Activated CD4-positive, alpha-beta memory T cell treated with anti-CD3 and anti-CD28 coated beads, Interleukin-2, amount 10 ng/mL, durations not matched to agents 7 days and 5 days (primary cell): ENCODE results near the gene SLAIN2. TPM values are rescaled to one million over a fixed set of nuclear protein-coding genes. Genes with fewer than 3 reads are reported as not detected.

Source experiments
- CTCF ChIA-PET: fragments of 350-600 bp; sonication (Branson Sonifier 250); formaldehyde crosslinking; loops from one replicate; lab custom pipeline; 2021; ENCODE audit warnings: antibody characterized with exemption, inconsistent platforms; lab: Charles Lee
- POLR2A ChIA-PET: fragments of 350-600 bp; sonication (Branson Sonifier 250); formaldehyde crosslinking; loops from one replicate; lab custom pipeline; 2021; ENCODE audit warnings: antibody characterized with exemption; lab: Charles Lee
- DNase-seq: peaks from one replicate; pipeline ENCODE4 v3.0.0-alpha.2; 2020
- H3K27ac Mint-ChIP-seq: one replicate; pipeline ENCODE4 v1.8.0; 2021; ENCODE audit warnings: mild to moderate bottlenecking, mixed read lengths
- H3K27me3 Mint-ChIP-seq: one replicate; pipeline ENCODE4 v1.8.0; 2021; ENCODE audit warnings: mixed read lengths
- H3K36me3 Mint-ChIP-seq: one replicate; pipeline ENCODE4 v1.8.0; 2021; ENCODE audit warnings: low read depth, mixed read lengths
- H3K4me1 Mint-ChIP-seq: one replicate; pipeline ENCODE4 v1.8.0; 2021; ENCODE audit warnings: mixed read lengths
- H3K4me3 Mint-ChIP-seq: one replicate; pipeline ENCODE4 v1.8.0; 2021; ENCODE audit warnings: mild to moderate bottlenecking, mixed read lengths
- H3K9me3 Mint-ChIP-seq: one replicate; pipeline ENCODE4 v1.8.0; 2021; ENCODE audit warnings: mixed read lengths
- total RNA-seq, 2 experiments: library from RNA; stranded (reverse); gene quantifications; one replicate each; pipeline ENCODE4 v1.2.3, GENCODE V29; 2021

SLAIN2 gene
- total RNA-seq, 2 experiments from 2014 or later: 62.4 to 66.2 TPM

DNA sequence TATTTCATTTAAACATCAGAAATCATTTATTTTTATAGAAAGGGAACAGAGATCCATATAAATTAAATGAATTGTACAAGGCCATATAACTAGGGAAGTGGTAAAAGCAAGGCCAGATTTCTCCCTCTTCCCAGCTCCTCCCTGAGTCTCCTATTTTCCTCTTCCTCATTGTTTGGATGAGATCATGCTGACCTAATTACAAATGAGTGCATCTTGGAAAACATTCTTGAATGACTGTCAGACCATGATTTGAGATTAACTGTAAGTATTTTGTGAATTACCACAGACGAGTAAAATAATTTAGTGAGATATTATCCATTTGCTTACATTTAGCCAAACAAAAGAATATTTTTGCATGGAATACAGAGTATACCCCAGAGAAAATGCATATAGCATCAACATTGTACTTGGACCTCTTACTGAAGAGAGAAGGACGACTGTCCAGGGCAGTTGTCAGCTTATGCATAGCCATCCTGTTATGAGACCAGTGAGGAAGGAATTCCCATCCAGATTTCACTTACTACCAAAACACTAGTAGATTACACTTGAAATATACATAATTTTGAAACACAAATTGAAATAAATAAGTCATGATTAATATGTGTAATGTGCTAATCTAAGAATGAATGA lies 47.3 kb downstream of the SLAIN2 start:
- H3K27ac Mint-ChIP-seq: no peak overlapping the region
- no peaks in the 10 kb centered on the region for H3K4me1 Mint-ChIP-seq
- no peak overlapping the region for H3K4me3 Mint-ChIP-seq
- peaks cover 23% of the 10 kb centered on the region for H3K36me3 Mint-ChIP-seq
- no peak for DNase-seq
- H3K9me3 Mint-ChIP-seq: no peaks in the 10 kb centered on the region
- H3K27me3 Mint-ChIP-seq: no peaks in the 10 kb centered on the region
- POLR2A ChIA-PET: no interaction called here
- CTCF ChIA-PET: no interaction called here

DNA sequence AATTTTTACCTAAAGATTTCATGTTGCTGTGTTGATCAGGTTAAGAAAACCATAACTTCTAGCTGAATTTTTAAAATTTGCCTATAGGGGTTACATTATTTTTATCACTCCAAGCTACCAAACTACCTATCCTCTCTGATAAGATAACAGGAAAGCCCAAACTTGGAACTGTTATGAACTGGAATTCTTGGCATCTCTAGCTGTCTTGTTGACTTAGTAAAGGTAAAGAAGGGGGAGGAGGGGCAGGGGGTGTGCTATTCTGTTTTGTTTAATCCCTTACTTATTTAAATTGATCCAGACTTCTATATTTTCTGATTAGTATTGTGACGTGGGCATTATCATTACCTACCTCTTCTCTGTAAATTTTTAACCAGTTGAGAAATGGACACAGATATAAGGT lies 54.7 kb downstream of the SLAIN2 start:
- H3K4me3 Mint-ChIP-seq: no peak overlapping the region
- no peak for DNase-seq
- H3K4me1 Mint-ChIP-seq: no peaks in the 10 kb centered on the region
- H3K36me3 Mint-ChIP-seq: peaks cover 49% of the 10 kb centered on the region
- no peaks in the 10 kb centered on the region for H3K27me3 Mint-ChIP-seq
- H3K9me3 Mint-ChIP-seq: no peaks in the 10 kb centered on the region
- POLR2A ChIA-PET: no interaction called here
- CTCF ChIA-PET: no interaction called here
- no peak overlapping the region for H3K27ac Mint-ChIP-seq

DNA sequence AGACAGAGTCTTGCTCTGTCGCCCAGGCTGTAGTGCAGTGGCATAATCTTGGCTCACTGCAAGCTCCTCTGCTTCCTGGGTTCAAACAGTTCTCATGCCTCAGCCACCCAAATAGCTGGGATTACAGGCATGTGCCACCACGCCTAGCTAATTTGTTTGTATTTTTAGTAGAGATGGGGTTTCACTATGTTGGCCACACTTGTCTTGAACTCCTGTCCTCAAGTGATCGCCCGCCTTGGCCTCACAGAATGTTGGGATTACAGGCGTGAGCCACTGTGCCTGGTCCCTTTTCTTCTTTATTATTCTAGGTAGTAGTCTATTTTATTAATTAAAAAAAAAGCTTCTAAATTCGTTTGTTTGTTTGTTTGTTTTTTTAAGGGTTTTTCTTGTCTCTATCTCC lies 59.1 kb downstream of the SLAIN2 start:
- H3K4me1 Mint-ChIP-seq: no peaks in the 10 kb centered on the region
- DNase-seq: no peak
- H3K27ac Mint-ChIP-seq: no peak overlapping the region
- POLR2A ChIA-PET: interaction anchor here (1.3 kb wide), 1 partner anchor 58 kb away, joined by 3 read pairs; no protein-coding TSS in a partner anchor
- H3K36me3 Mint-ChIP-seq: peaks cover 50% of the 10 kb centered on the region
- H3K27me3 Mint-ChIP-seq: no peaks in the 10 kb centered on the region
- CTCF ChIA-PET: no interaction called here
- H3K4me3 Mint-ChIP-seq: no peak overlapping the region
- no peaks in the 10 kb centered on the region for H3K9me3 Mint-ChIP-seq

DNA sequence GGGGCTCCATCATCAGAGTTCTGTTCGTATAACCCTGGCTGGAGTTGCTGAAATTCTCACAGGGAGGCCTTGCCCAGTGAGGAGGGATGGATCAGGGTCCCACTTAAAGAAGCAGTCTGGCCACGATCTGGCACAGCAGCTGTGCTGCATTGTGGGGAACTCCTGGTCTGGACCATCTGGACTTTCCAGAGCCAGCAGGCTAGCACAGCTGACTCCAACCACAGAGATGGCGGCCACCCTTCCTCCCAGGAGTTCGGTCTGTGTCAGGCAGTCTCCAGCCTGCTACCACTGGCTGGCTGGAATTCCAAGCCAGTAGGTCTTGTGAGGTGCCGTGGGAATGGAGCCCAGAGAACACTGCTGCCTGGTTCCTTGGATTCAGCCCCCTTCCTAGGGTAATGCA lies 62.0 kb downstream of the SLAIN2 start:
- no peak for DNase-seq
- H3K36me3 Mint-ChIP-seq: peaks cover 33% of the 10 kb centered on the region
- no peaks in the 10 kb centered on the region for H3K9me3 Mint-ChIP-seq
- no peak overlapping the region for H3K27ac Mint-ChIP-seq
- ChIA-PET POLR2A (no interaction called here), CTCF (no interaction called here)
- no peak overlapping the region for H3K4me3 Mint-ChIP-seq
- no peaks in the 10 kb centered on the region for H3K4me1 Mint-ChIP-seq
- no peaks in the 10 kb centered on the region for H3K27me3 Mint-ChIP-seq

DNA sequence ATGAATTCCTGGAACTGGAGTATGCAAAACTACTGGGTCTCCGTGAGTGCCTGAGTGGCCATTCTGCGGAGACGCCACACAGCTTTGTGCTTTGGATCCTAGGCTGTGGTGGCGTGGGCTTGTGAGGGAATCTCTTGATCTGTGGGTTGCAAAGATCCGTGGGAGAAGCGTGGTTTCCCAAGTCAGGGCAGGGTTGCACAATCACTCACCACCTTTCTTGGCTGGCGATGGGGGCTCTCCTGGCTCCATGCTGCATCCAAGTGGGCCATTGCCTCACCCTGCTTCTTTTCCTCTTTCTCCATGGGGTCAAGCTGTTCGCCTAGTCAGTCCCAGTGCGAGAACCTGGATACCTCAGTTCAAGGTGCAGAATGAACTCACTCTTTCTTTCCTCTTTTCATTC lies 62.5 kb downstream of the SLAIN2 start:
- ChIA-PET CTCF (no interaction called here), POLR2A (no interaction called here)
- no peak overlapping the region for H3K27ac Mint-ChIP-seq
- no peaks in the 10 kb centered on the region for H3K9me3 Mint-ChIP-seq
- H3K4me1 Mint-ChIP-seq: no peaks in the 10 kb centered on the region
- H3K27me3 Mint-ChIP-seq: no peaks in the 10 kb centered on the region
- DNase-seq: no peak
- no peak overlapping the region for H3K4me3 Mint-ChIP-seq
- H3K36me3 Mint-ChIP-seq: peaks cover 30% of the 10 kb centered on the region

DNA sequence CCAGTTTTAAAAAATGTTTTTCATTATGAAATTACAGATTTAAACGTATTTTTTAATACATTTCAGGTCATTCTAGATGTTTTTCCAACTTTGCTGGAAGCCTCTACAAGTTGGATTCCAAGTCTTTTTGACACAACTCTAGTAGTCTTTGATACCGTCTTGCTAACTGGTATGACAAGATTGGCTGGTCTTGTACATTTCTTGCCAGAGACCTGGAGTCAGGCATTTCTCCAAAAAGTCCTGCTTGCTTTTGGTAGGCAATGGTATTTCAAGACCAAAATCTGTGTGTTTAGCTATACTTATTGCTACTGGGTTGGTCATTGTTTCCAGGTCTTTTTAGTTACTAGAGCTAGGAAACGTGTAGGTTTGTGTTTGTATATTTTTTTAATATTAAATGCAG lies 64.6 kb downstream of the SLAIN2 start:
- no peak for DNase-seq
- Mint-ChIP-seq H3K4me3 (no peak overlapping the region), H3K36me3 (peaks cover 20% of the 10 kb centered on the region), H3K27me3 (no peaks in the 10 kb centered on the region), H3K27ac (no peak overlapping the region), H3K9me3 (no peaks in the 10 kb centered on the region), H3K4me1 (no peaks in the 10 kb centered on the region)
- ChIA-PET CTCF (interaction anchor here (0.9 kb wide), 1 partner anchor 20 kb away, joined by 3 read pairs; no protein-coding TSS in a partner anchor), POLR2A (no interaction called here)

DNA sequence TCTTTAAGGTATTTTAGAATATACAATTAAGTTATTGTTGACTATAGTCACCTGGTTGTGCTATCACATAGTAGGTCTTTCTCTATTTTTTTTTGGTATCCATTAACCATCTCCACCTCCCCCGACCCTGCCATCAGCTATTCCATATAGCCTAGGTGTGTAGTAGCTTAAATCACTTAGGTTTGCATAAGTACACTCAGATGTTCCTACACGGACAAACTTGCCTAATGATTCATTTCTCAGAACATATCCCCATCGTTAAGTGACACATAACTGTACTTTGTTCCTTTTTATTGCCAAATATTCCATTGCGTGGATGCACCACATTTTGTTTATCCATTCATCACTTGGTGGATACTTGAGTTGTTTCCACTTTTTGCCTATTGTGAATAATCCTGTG lies 67.9 kb downstream of the SLAIN2 start:
- POLR2A ChIA-PET: no interaction called here
- H3K36me3 Mint-ChIP-seq: peaks cover 17% of the 10 kb centered on the region

DNA sequence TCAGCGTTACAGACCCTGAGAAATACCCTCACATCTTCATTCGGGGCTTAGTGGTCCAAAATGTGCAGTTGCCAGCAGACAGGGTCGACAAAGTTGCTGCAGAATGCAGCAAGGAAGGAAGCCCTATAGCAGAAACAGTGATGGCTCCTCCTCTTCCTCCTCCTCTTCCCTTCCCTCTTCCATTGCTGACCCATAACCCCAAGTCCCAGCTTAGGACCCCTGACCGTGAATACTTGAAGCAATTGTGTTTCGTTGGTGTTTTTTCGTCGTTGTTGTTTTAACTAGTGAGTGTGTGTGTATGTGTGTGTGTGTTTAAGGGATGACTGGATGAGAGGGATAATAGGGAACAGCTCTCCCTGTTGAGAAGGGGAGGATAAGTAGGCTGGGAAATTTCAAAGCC lies 69.5 kb downstream of the SLAIN2 start:
- Mint-ChIP-seq H3K9me3 (no peaks in the 10 kb centered on the region), H3K27ac (no peak overlapping the region), H3K4me3 (no peak overlapping the region), H3K4me1 (no peaks in the 10 kb centered on the region), H3K27me3 (no peaks in the 10 kb centered on the region), H3K36me3 (peaks cover 12% of the 10 kb centered on the region)
- POLR2A ChIA-PET: no interaction called here
- no peak for DNase-seq
- CTCF ChIA-PET: no interaction called here

More for the DNA sequence above, 67.9 kb downstream of the SLAIN2 start:
- no peak overlapping the region for H3K27ac Mint-ChIP-seq
- DNase-seq: no peak
- H3K9me3 Mint-ChIP-seq: no peaks in the 10 kb centered on the region
- H3K4me1 Mint-ChIP-seq: no peaks in the 10 kb centered on the region
- CTCF ChIA-PET: no interaction called here
- no peak overlapping the region for H3K4me3 Mint-ChIP-seq
- H3K27me3 Mint-ChIP-seq: no peaks in the 10 kb centered on the region

DNA sequence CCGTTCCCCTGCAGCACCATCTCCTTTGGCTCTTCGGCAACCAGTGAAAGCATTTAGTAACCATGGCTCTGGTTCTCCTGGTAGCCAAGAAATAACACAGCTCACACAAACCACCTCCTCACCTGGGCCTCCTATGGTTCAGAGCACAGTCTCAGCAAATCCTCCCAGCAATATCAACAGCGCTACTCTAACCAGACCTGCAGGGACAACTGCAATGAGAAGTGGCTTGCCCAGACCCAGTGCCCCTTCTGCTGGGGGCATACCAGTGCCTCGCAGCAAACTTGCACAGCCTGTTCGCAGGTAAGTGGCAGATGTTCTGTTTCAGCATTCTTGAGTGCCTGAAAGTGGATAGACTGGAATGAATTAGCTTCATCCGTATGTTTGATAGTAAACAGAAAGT lies 78.8 kb downstream of the SLAIN2 start:
- DNase-seq: no peak
- Mint-ChIP-seq H3K27ac (no peak overlapping the region), H3K27me3 (no peaks in the 10 kb centered on the region), H3K9me3 (no peaks in the 10 kb centered on the region), H3K4me1 (no peaks in the 10 kb centered on the region), H3K36me3 (peaks cover 29% of the 10 kb centered on the region), H3K4me3 (no peak overlapping the region)
- POLR2A ChIA-PET: no interaction called here
- CTCF ChIA-PET: no interaction called here

DNA sequence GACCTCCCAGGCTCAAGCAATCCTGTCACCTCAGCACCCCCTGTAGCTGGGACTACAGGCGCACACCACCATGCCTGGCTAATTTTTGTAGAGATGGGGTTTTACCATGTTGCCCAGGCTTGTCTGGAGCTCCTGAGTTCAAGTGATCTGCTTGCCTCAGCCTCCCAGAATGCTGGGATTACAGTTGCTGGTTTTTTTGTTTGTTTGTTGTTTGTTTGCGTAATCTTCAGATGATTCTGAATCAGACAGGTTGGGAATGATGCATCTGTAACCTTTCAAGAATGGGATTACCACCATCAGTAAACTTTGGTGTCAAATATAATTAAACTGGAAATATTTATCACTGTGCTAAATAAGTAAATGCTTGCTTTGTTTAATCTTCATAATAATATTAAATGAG lies 79.8 kb downstream of the SLAIN2 start:
- DNase-seq: no peak
- Mint-ChIP-seq H3K9me3 (no peaks in the 10 kb centered on the region), H3K36me3 (peaks cover 29% of the 10 kb centered on the region), H3K4me3 (no peak overlapping the region), H3K27ac (no peak overlapping the region), H3K4me1 (no peaks in the 10 kb centered on the region), H3K27me3 (no peaks in the 10 kb centered on the region)
- POLR2A ChIA-PET: no interaction called here
- CTCF ChIA-PET: no interaction called here

DNA sequence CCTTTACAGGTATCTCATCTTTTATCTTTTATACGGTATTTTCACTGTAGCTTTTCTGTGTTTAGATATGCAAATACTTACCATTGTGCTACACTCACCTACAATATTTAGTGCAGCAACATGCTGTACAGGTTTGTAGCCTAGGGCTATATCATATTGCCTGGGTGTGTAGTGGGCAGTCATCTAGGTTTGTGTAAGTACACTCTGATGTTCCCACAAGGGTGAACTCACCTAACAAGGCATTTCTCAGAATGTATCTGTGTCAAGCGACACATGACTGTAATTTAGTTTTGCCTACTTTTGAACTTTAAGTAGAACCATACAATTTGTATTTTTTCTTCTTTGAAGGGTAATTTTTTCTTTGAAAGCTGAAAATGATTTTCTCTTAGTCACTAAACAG lies 87.6 kb downstream of the SLAIN2 start:
- H3K27ac Mint-ChIP-seq: no peak overlapping the region
- H3K4me3 Mint-ChIP-seq: no peak overlapping the region
- CTCF ChIA-PET: interaction anchor here (0.6 kb wide), 1 partner anchor 117 kb away, joined by 3 read pairs; no protein-coding TSS in a partner anchor
- peaks cover 14% of the 10 kb centered on the region for H3K36me3 Mint-ChIP-seq
- H3K4me1 Mint-ChIP-seq: peaks cover 30% of the 10 kb centered on the region
- no peak for DNase-seq
- H3K27me3 Mint-ChIP-seq: no peaks in the 10 kb centered on the region
- no peaks in the 10 kb centered on the region for H3K9me3 Mint-ChIP-seq
- POLR2A ChIA-PET: no interaction called here

DNA sequence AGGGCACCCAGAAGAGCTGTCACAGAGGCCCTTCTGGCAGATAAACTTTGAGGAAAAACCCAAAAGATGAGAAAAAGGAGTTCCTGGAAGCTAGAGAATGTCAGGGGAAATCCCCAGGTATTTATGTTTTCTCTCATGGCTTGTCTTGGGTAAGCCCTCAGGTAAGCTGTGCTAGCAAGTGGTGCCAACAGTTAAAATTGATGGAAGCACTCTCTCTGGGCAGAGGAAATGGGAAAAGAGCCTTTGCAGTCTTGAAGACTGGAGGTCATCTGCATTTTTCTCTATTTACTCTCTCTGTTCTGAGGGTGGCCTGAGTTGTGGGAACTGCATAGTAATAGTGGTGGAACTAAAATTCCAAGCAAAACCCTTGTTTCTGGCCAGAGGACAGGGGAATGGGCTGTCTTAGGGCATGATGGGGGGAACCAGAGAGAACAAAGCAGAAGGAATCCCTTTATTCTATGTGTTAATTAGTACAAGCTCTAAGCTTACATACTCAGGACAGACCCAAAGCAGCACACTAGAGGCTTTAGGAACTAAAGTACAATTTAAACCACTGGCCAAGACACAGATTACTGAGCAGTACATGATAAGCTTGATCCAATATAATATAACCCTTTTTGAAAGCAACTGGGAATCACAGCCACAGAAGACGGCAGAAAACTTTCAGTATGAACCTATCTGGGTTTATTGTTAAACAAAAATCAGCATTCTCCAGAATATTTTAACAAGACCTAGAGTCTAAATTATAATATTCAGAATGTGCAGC lies 88.6 kb downstream of the SLAIN2 start:
- Mint-ChIP-seq H3K36me3 (peaks cover 13% of the 10 kb centered on the region), H3K27ac (no peak overlapping the region), H3K4me3 (no peak overlapping the region), H3K9me3 (no peaks in the 10 kb centered on the region), H3K4me1 (peaks cover 30% of the 10 kb centered on the region), H3K27me3 (no peaks in the 10 kb centered on the region)
- CTCF ChIA-PET: no interaction called here
- no peak for DNase-seq
- POLR2A ChIA-PET: interaction anchor here (0.7 kb wide), 1 partner anchor 88 kb away, joined by 4 read pairs; the partner anchor contains the start of gene SLAIN2

DNA sequence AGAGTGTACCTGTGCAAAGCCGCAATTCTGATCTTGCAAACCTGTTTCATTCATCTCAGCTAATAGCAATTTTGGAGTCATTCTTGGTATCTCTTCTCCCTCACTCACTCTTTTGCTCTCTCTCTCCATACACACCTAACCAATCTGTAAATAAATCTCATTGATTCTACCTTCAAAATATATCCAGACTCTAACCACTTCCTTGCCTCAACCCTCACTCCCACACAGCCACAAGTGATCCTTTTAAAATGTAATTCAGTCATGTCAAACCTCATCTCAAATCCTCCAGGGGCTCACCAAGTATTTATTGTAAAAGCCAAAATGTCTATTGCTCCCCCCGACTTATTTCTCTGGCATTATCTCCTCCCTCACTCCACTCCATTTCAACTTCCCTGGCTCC lies 90.1 kb downstream of the SLAIN2 start:
- POLR2A ChIA-PET: no interaction called here
- no peaks in the 10 kb centered on the region for H3K9me3 Mint-ChIP-seq
- no peak overlapping the region for H3K27ac Mint-ChIP-seq
- H3K36me3 Mint-ChIP-seq: peaks cover 11% of the 10 kb centered on the region
- CTCF ChIA-PET: interaction anchor here (1.1 kb wide), 1 partner anchor 13 kb away, joined by 3 read pairs; no protein-coding TSS in a partner anchor
- H3K4me3 Mint-ChIP-seq: no peak overlapping the region
- DNase-seq: no peak
- H3K4me1 Mint-ChIP-seq: peaks cover 30% of the 10 kb centered on the region
- no peaks in the 10 kb centered on the region for H3K27me3 Mint-ChIP-seq
